Adrenal gland (tissue), 5 donors: ENCODE measurements around the gene MUC22.

Experiments
- POLR2A ChIP-seq, 2 donors: fragments of 450-650 bp; IDR thresholded peaks; one replicate each; pipeline ENCODE4 v1.6.1; 2017; ENCODE audit warnings: antibody characterized with exemption in 2 of 2, mild to moderate bottlenecking in 2 of 2, moderate library complexity in 1 of 2
- TF ChIP-seq, protein P1 (sequence below), 6 experiments: fragments of 450-650 bp in 4 of 6; fragments of 200-600 bp in 2 of 6; sonication (generic) in 1 of 6; IDR thresholded peaks; 1 replicate in 5 of 6; 2 replicates in 1 of 6; pipeline versions ENCODE4 v1.5.1 to v1.8.0; 2016 to 2021; ENCODE audit warnings: antibody characterized with exemption in 6 of 6, mild to moderate bottlenecking in 2 of 6, moderate library complexity in 1 of 6
- donor health status: DM: no; HTN: no; CAD: no.

GRCh38 chr6:30983439-30983838 lies 26.8 kb upstream of the MUC22 start, which contains the start of gene MUC21:
- TF ChIP-seq, protein P1, sequence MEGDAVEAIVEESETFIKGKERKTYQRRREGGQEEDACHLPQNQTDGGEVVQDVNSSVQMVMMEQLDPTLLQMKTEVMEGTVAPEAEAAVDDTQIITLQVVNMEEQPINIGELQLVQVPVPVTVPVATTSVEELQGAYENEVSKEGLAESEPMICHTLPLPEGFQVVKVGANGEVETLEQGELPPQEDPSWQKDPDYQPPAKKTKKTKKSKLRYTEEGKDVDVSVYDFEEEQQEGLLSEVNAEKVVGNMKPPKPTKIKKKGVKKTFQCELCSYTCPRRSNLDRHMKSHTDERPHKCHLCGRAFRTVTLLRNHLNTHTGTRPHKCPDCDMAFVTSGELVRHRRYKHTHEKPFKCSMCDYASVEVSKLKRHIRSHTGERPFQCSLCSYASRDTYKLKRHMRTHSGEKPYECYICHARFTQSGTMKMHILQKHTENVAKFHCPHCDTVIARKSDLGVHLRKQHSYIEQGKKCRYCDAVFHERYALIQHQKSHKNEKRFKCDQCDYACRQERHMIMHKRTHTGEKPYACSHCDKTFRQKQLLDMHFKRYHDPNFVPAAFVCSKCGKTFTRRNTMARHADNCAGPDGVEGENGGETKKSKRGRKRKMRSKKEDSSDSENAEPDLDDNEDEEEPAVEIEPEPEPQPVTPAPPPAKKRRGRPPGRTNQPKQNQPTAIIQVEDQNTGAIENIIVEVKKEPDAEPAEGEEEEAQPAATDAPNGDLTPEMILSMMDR (IDR thresholded peaks at IDR 0.05) = no peak
- TF ChIP-seq POLR2A (IDR thresholded peaks at IDR 0.05) = no peak
